Neural cell (in vitro differentiated cells): ENCODE data around the gene CENPN. TPM values are rescaled to one million over a fixed set of nuclear protein-coding genes. Genes with fewer than 3 reads are reported as not detected.

Experiments
- H2AFZ ChIP-seq: fragments of 200-600, 300-800 bp; sonication (generic), shearing (Covaris generic); 2 replicates; pipeline ENCODE4 v1.6.0; 2014; ENCODE audit warnings: low read depth, mild to moderate bottlenecking, antibody characterized with exemption, low read length, moderate library complexity
- H3F3A ChIP-seq: fragments of 200-600 bp; shearing (Covaris generic); 2 replicates; pipeline ENCODE4 v1.6.1; 2016; ENCODE audit warnings: mild to moderate bottlenecking, moderate library complexity, mixed read lengths, antibody characterized with exemption, low read length; ENCODE audit not compliant: insufficient read depth, poor library complexity, severe bottlenecking
- H3K27ac ChIP-seq: fragments of 200-600, 300-800 bp; sonication (generic), shearing (Covaris generic); 2 replicates; pipeline ENCODE4 v1.5.1; 2014; ENCODE audit warnings: mild to moderate bottlenecking, low read length, moderate library complexity
- H3K27me3 ChIP-seq: fragments of 300-800, 200-600 bp; sonication (generic), shearing (Covaris generic); 2 replicates; pipeline ENCODE4 v1.6.0; 2014; ENCODE audit warnings: mild to moderate bottlenecking, low read depth, low read length, moderate library complexity; ENCODE audit not compliant: insufficient read depth
- H3K36me3 ChIP-seq: fragments of 300-800, 200-600 bp; sonication (generic), shearing (Covaris generic); 2 replicates; pipeline ENCODE4 v1.5.1; 2014; ENCODE audit warnings: mild to moderate bottlenecking, antibody characterized with exemption, low read length, moderate library complexity; ENCODE audit not compliant: insufficient read depth
- H3K4me2 ChIP-seq: fragments of 300-800, 200-600 bp; sonication (generic), shearing (Covaris generic); 2 replicates; pipeline ENCODE4 v1.6.0; 2014; ENCODE audit warnings: mild to moderate bottlenecking, low read length
- H3K4me3 ChIP-seq: fragments of 300-800, 200-600 bp; sonication (generic), shearing (Covaris generic); 2 replicates; pipeline ENCODE4 v1.5.1; 2014; ENCODE audit warnings: mild to moderate bottlenecking, low read length, moderate library complexity
- H3K79me2 ChIP-seq: fragments of 200-600 bp; shearing (Covaris generic); replicated peaks from 2 replicates; pipeline ENCODE4 v1.6.0; 2014; ENCODE audit warnings: mild to moderate bottlenecking, low read length, moderate library complexity; ENCODE audit not compliant: insufficient read depth
- H3K9ac ChIP-seq: fragments of 300-800, 200-600 bp; sonication (generic), shearing (Covaris generic); 2 replicates; pipeline ENCODE4 v1.6.1; 2016; ENCODE audit warnings: mild to moderate bottlenecking, low read length, mixed read lengths
- H3K9me2 ChIP-seq: fragments of 200-600 bp; shearing (Covaris generic); 2 replicates; pipeline ENCODE4 v1.6.1; 2016; ENCODE audit warnings: mild to moderate bottlenecking, low read length, mixed read lengths; ENCODE audit not compliant: insufficient read depth
- H3K9me3 ChIP-seq: fragments of 200-600, 300-800 bp; sonication (generic), shearing (Covaris generic); 2 replicates; pipeline ENCODE4 v1.6.1; 2016; ENCODE audit warnings: mild to moderate bottlenecking, mixed run types, low read length, moderate library complexity, mixed read lengths
- H4K20me1 ChIP-seq: fragments of 200-600 bp; shearing (Covaris generic); 2 replicates; pipeline ENCODE4 v1.6.1; 2016; ENCODE audit warnings: mild to moderate bottlenecking, mixed run types; ENCODE audit not compliant: insufficient read depth
- CTCF ChIP-seq: fragments of 450-650 bp; IDR thresholded peaks from 2 replicates; pipeline ENCODE4 v1.5.1; 2014; ENCODE audit warnings: antibody characterized with exemption, mild to moderate bottlenecking, moderate library complexity; ENCODE audit not compliant: poor library complexity, severe bottlenecking
- EP300 ChIP-seq: fragments of 450-650 bp; conservative IDR thresholded peaks from 2 replicates; pipeline ENCODE4 v1.6.1; 2014; ENCODE audit warnings: antibody characterized with exemption, mild to moderate bottlenecking, moderate library complexity; ENCODE audit not compliant: poor library complexity, severe bottlenecking
- EZH2 ChIP-seq: fragments of 200-600, 300-800 bp; shearing (Covaris generic), sonication (generic); IDR thresholded peaks from 2 replicates; pipeline ENCODE4 v1.6.1; 2014; ENCODE audit warnings: antibody characterized with exemption, low read length, borderline replicate concordance, mild to moderate bottlenecking; ENCODE audit not compliant: insufficient read depth, poor library complexity, severe bottlenecking
- MXI1 ChIP-seq: fragments of 450-650 bp; conservative IDR thresholded peaks from 2 replicates; pipeline ENCODE4 v1.6.1; 2014; ENCODE audit warnings: antibody characterized with exemption, mild to moderate bottlenecking; ENCODE audit not compliant: poor library complexity, severe bottlenecking
- POLR2AphosphoS5 ChIP-seq: IDR thresholded peaks from 2 replicates; pipeline ENCODE4 v1.6.1; 2012
- RAD21 ChIP-seq: fragments of 450-650 bp; conservative IDR thresholded peaks from 2 replicates; pipeline ENCODE4 v1.6.1; 2014; ENCODE audit warnings: antibody characterized with exemption, mild to moderate bottlenecking, moderate library complexity
- REST ChIP-seq: IDR thresholded peaks from 2 replicates; pipeline ENCODE4 v1.6.1; 2012; ENCODE audit warnings: borderline replicate concordance
- SMC3 ChIP-seq: fragments of 450-650 bp; conservative IDR thresholded peaks from 2 replicates; pipeline ENCODE4 v1.6.1; 2014; ENCODE audit warnings: antibody characterized with exemption, mild to moderate bottlenecking, moderate library complexity; ENCODE audit not compliant: poor library complexity
- TAF1 ChIP-seq: IDR thresholded peaks from 2 replicates; pipeline ENCODE4 v1.6.1; 2012; ENCODE audit warnings: low read depth
- polyA plus RNA-seq: library from polyadenylated mRNA; depleted of rRNA; stranded (reverse); fragments of >200 nt; gene quantifications from 2 replicates; pipeline ENCODE4 v1.2.3, GENCODE V29; 2014

CENPN gene
- polyA plus RNA-seq, 1 donor from 2014 or later, result 1.9 TPM

- TF ChIP-seq TAF1 (no peak), POLR2AphosphoS5 (no peak), CTCF (no peak), REST (no peak), SMC3 (no peak), EZH2 (no peak), RAD21 (no peak), MXI1 (no peak), EP300 (no peak)
- no peak overlapping the region for H3K9ac ChIP-seq
- H3K27ac ChIP-seq, result no peak overlapping the region
- no peaks in the 10 kb centered on the region for H3K27me3 ChIP-seq
- H3K79me2 ChIP-seq, result no peaks in the 10 kb centered on the region
- H3F3A ChIP-seq, result no peaks in the 10 kb centered on the region
- no peaks in the 10 kb centered on the region for H3K9me3 ChIP-seq
- H2AFZ ChIP-seq, result no peak overlapping the region
- no peaks in the 10 kb centered on the region for H3K36me3 ChIP-seq
- H4K20me1 ChIP-seq, result no peaks in the 10 kb centered on the region
- no peak overlapping the region for H3K4me3 ChIP-seq
- H3K4me2 ChIP-seq, result no peak overlapping the region
- H3K9me2 ChIP-seq, result no peaks in the 10 kb centered on the region
Measured at GRCh38 chr16:80972611-80973010, 34.4 kb upstream of the CENPN start.

DNA sequence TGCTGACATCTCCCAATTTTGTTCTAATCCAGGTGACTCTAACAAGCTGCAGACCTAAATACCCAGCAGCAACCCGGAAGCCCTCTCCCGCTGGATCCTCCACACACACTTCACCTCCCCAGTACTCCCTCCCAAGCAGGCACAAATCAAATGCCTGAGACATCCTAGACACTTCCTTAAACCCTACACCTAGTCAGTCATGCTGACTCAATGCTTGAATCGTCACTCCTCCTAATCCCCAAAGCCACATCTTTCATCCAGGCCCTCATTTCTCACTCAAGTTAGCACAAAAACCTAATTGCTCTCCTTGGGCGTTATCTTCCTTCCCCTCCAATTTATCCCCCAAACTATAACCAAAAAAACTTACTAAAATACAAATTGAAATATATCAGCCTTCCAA, 33.0 kb upstream of the CENPN start:
- Histone ChIP-seq H3F3A (no peaks in the 10 kb centered on the region), H3K4me3 (no peak overlapping the region), H3K4me2 (no peak overlapping the region), H3K27me3 (no peaks in the 10 kb centered on the region), H3K9me3 (no peaks in the 10 kb centered on the region), H3K36me3 (no peaks in the 10 kb centered on the region), H3K27ac (no peak overlapping the region), H3K9ac (no peak overlapping the region), H3K9me2 (no peaks in the 10 kb centered on the region), H3K79me2 (no peaks in the 10 kb centered on the region), H4K20me1 (no peaks in the 10 kb centered on the region), H2AFZ (no peak overlapping the region)
- TF ChIP-seq POLR2AphosphoS5 (no peak), EZH2 (no peak), CTCF (no peak), EP300 (no peak), MXI1 (no peak), REST (no peak), RAD21 (no peak)
